ENCODE data around the gene MNX1.

The MNX1 gene
- long read RNA-seq = 0 reads

DNA sequence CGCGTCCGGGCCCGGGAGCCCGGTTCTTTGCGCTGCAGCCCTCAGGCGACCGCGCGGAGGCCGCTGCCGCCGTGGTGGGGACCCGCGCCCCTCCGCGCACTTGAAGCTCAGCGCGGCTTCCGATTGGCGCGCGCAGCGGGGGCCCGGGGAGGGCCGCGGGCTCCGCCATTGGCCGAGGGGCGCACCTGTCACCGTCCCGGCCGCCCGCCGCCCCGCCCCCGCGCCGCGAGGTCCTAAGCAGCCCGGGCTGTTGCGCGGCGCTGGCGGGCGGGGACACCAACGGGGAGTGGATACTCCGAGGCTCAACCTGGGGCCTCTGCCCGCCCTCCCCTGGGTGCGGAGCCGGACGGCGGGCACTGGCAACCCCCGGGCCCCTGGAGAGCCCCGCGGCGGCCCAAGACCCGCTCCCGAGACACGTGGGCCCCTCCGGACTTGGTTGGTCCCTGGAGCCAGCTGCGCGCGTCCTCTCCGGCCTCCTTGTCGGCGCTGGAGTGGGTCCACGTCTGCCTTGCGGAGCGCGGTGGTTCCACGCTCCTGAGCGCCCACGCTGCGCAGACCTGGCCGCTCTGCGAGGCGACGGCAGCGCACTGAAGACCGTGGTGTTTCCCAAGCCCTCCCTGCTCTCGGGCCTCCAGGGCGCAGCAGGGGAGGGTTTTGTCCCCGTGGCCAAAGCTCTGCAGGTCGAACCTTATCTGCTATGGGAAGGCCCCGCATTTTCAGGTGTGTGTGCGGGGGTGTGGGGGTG lies at the start of gene MNX1:
MNX1 (minus strand) TSS at position 76 of the 745 bp plus-strand sequence. CDS start 313 bp downstream, outside the sequence.
- Histone ChIP-seq H3K27ac (replicated peaks) (no peak within 1 kb of the TSS), H3K4me3 (replicated peaks; ENCODE audit: insufficient read depth, low read length) (peak within 1 kb of the TSS; percentile 40), H3K27me3 (ENCODE audit: insufficient read depth, poor library complexity, severe bottlenecking) (peaks cover 87% of the 10 kb centered on the region)
- no peak for TF ChIP-seq POLR2AphosphoS5 (IDR thresholded peaks at IDR 0.05; ENCODE audit: low read depth)
- TF ChIP-seq, protein P1, sequence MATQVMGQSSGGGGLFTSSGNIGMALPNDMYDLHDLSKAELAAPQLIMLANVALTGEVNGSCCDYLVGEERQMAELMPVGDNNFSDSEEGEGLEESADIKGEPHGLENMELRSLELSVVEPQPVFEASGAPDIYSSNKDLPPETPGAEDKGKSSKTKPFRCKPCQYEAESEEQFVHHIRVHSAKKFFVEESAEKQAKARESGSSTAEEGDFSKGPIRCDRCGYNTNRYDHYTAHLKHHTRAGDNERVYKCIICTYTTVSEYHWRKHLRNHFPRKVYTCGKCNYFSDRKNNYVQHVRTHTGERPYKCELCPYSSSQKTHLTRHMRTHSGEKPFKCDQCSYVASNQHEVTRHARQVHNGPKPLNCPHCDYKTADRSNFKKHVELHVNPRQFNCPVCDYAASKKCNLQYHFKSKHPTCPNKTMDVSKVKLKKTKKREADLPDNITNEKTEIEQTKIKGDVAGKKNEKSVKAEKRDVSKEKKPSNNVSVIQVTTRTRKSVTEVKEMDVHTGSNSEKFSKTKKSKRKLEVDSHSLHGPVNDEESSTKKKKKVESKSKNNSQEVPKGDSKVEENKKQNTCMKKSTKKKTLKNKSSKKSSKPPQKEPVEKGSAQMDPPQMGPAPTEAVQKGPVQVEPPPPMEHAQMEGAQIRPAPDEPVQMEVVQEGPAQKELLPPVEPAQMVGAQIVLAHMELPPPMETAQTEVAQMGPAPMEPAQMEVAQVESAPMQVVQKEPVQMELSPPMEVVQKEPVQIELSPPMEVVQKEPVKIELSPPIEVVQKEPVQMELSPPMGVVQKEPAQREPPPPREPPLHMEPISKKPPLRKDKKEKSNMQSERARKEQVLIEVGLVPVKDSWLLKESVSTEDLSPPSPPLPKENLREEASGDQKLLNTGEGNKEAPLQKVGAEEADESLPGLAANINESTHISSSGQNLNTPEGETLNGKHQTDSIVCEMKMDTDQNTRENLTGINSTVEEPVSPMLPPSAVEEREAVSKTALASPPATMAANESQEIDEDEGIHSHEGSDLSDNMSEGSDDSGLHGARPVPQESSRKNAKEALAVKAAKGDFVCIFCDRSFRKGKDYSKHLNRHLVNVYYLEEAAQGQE (IDR thresholded peaks at IDR 0.05; ENCODE audit: insufficient replicate concordance, low read depth) = no peak
- TF ChIP-seq SPI1 (IDR thresholded peaks at IDR 0.05; ENCODE audit: borderline replicate concordance, low read depth) = no peak
- no peak for TF ChIP-seq GABPA (IDR thresholded peaks at IDR 0.05; ENCODE audit: low read depth)
- TF ChIP-seq CTCF (IDR thresholded peaks at IDR 0.05; ENCODE audit: insufficient read depth, low read length) = no peak
- peak; percentile 27 to 34 for DNase-seq (ENCODE audit: low read depth in 1 of 2, low spot score in 1 of 2)

- DNase-seq (ENCODE audit: low read depth in 1 of 2, low spot score in 1 of 2) = no peak
- Histone ChIP-seq H3K4me3 (replicated peaks; ENCODE audit: insufficient read depth, low read length) (no peak overlapping the region), H3K27ac (replicated peaks) (no peak overlapping the region), H3K27me3 (ENCODE audit: insufficient read depth, poor library complexity, severe bottlenecking) (no peaks in the 10 kb centered on the region)
- TF ChIP-seq, protein P1 (IDR thresholded peaks at IDR 0.05; ENCODE audit: insufficient replicate concordance, low read depth) = no peak
- no peak for TF ChIP-seq GABPA (IDR thresholded peaks at IDR 0.05; ENCODE audit: low read depth)
- TF ChIP-seq SPI1 (IDR thresholded peaks at IDR 0.05; ENCODE audit: borderline replicate concordance, low read depth) = no peak
- no peak for TF ChIP-seq POLR2AphosphoS5 (IDR thresholded peaks at IDR 0.05; ENCODE audit: low read depth)
- no peak for TF ChIP-seq CTCF (IDR thresholded peaks at IDR 0.05; ENCODE audit: insufficient read depth, low read length)
Observed at GRCh38 chr7:157059534-157059933, 49.1 kb upstream of the MNX1 start.

- TF ChIP-seq POLR2AphosphoS5 (IDR thresholded peaks at IDR 0.05; ENCODE audit: low read depth) = no peak
- TF ChIP-seq, protein P1 (IDR thresholded peaks at IDR 0.05; ENCODE audit: insufficient replicate concordance, low read depth) = no peak
- TF ChIP-seq CTCF (IDR thresholded peaks at IDR 0.05; ENCODE audit: insufficient read depth, low read length) = no peak
- no peak for TF ChIP-seq SPI1 (IDR thresholded peaks at IDR 0.05; ENCODE audit: borderline replicate concordance, low read depth)
- TF ChIP-seq GABPA (IDR thresholded peaks at IDR 0.05; ENCODE audit: low read depth) = no peak
- no peak overlapping the region for H3K4me3 ChIP-seq (replicated peaks; ENCODE audit: insufficient read depth, low read length)
- no peaks in the 10 kb centered on the region for H3K27me3 ChIP-seq (ENCODE audit: insufficient read depth, poor library complexity, severe bottlenecking)
- DNase-seq (ENCODE audit: low read depth in 1 of 2, low spot score in 1 of 2) = no peak
- H3K27ac ChIP-seq (replicated peaks) = no peak overlapping the region
Observed at GRCh38 chr7:157058701-157059100, 48.2 kb upstream of the MNX1 start.
